ENCODE measurements around the gene PPP2R2C. TPM values are rescaled to one million over a fixed set of nuclear protein-coding genes. Genes with fewer than 3 reads are reported as not detected.

The PPP2R2C gene
- total RNA-seq, 2 donors from 2014 or later: 0.66 to 0.78 TPM

- H3K4me1 ChIP-seq: no peaks in the 10 kb centered on the region
- 61 to 69% methylated on average over 9 to 12 of the region's 12 CpGs for WGBS, 2 donors
- H3K27me3 ChIP-seq: no peaks in the 10 kb centered on the region
- no peaks in the 10 kb centered on the region for H3K9me3 ChIP-seq
- no peak for TF ChIP-seq POLR2A (IDR thresholded peaks at IDR 0.05)
- TF ChIP-seq CTCF (IDR thresholded peaks at IDR 0.05): no peak
- H3K27ac ChIP-seq: no peak overlapping the region
- H3K4me3 ChIP-seq: no peak overlapping the region
- ATAC-seq (no peak), DNase-seq (no peak)
- intact Hi-C loops (cut with DNase I): no loop called here
- H3K36me3 ChIP-seq (replicated peaks in 1 of 2; ENCODE audit: insufficient read depth in 1 of 2, low read depth in 2 of 2): no peaks in the 10 kb centered on the region
Measured at GRCh38 chr4:6318206-6318605, 154.2 kb downstream of the PPP2R2C start.

- WGBS, 2 donors: 39 to 41% methylated on average over 6 of the region's 6 CpGs
- no peaks in the 10 kb centered on the region for H3K4me1 ChIP-seq
- ATAC-seq (no peak), DNase-seq (no peak)
- H3K36me3 ChIP-seq (replicated peaks in 1 of 2; ENCODE audit: insufficient read depth in 1 of 2, low read depth in 2 of 2): no peaks in the 10 kb centered on the region
- intact Hi-C loops (cut with DNase I): no loop called here
- no peak overlapping the region for H3K27ac ChIP-seq
- no peaks in the 10 kb centered on the region for H3K9me3 ChIP-seq
- TF ChIP-seq CTCF (IDR thresholded peaks at IDR 0.05): no peak
- no peak for TF ChIP-seq POLR2A (IDR thresholded peaks at IDR 0.05)
- no peaks in the 10 kb centered on the region for H3K27me3 ChIP-seq
- no peak overlapping the region for H3K4me3 ChIP-seq
Measured at GRCh38 chr4:6316461-6317003, 155.9 kb downstream of the PPP2R2C start.

- 62 to 68% methylated on average over 5 to 6 of the region's 6 CpGs for WGBS, 2 donors
- ATAC-seq (no peak), DNase-seq (no peak)
- no peak for TF ChIP-seq POLR2A (IDR thresholded peaks at IDR 0.05)
- no peak for TF ChIP-seq CTCF (IDR thresholded peaks at IDR 0.05)
- peaks cover 7% of the 10 kb centered on the region for H3K4me1 ChIP-seq
- H3K27ac ChIP-seq: no peak overlapping the region
- intact Hi-C loops (cut with DNase I): no loop called here
- no peaks in the 10 kb centered on the region for H3K27me3 ChIP-seq
- H3K9me3 ChIP-seq: no peaks in the 10 kb centered on the region
- H3K4me3 ChIP-seq: no peak overlapping the region
- H3K36me3 ChIP-seq (replicated peaks in 1 of 2; ENCODE audit: insufficient read depth in 1 of 2, low read depth in 2 of 2): no peaks in the 10 kb centered on the region
Measured at GRCh38 chr4:6313216-6313615, 159.2 kb downstream of the PPP2R2C start.

GRCh38 chr4:6309777-6310176 is 162.6 kb downstream of the PPP2R2C start:
- no peak overlapping the region for H3K4me3 ChIP-seq
- intact Hi-C loops (cut with DNase I): no loop called here
- DNase-seq: no peak

More at GRCh38 chr4:6309777-6310176, 162.6 kb downstream of the PPP2R2C start:
- H3K36me3 ChIP-seq (replicated peaks in 1 of 2; ENCODE audit: insufficient read depth in 1 of 2, low read depth in 2 of 2): no peaks in the 10 kb centered on the region
- no peak for ATAC-seq
- H3K27ac ChIP-seq: no peak overlapping the region
- peaks cover 7% of the 10 kb centered on the region for H3K4me1 ChIP-seq
- TF ChIP-seq POLR2A (IDR thresholded peaks at IDR 0.05): no peak
- no peak for TF ChIP-seq CTCF (IDR thresholded peaks at IDR 0.05)
- no peaks in the 10 kb centered on the region for H3K9me3 ChIP-seq
- WGBS, 2 donors: 86 to 88% methylated on average over 7 of the region's 7 CpGs
- no peaks in the 10 kb centered on the region for H3K27me3 ChIP-seq

Data from body of pancreas (tissue), 4 donors.